NCI-H774 (cell line): ENCODE data around the gene PDPR.
"Not testable (repeated sequence)": the region's sequence is repeated elsewhere in the genome, so short reads cannot be mapped to it uniquely, and the experiment has no call there.

Experiments used
- DNase-seq: peaks from one replicate; lab custom pipeline; 2025; lab: John Stamatoyannopoulos, UW

The PDPR gene

DNA sequence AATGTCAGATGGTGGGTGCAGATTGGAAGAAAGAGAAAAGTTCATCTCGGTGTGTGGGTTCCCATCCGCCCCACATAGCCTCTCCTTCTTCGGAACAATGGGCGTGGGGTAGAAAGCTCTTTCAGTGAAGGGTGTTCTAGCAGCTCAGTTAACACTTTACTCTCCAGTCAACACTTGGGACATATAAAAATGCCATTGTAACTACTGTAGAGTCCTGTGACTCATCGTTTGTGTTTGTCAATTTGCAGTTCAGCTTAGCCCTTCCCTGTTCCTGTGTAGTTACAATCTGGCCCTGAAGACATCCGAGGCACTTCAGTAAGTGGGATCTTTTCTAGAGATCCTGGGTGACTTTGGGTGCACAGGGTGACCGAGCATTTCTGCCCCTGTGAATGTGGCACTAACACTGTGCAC, 47.9 kb downstream of the PDPR start:
- DNase-seq, result no peak

DNA sequence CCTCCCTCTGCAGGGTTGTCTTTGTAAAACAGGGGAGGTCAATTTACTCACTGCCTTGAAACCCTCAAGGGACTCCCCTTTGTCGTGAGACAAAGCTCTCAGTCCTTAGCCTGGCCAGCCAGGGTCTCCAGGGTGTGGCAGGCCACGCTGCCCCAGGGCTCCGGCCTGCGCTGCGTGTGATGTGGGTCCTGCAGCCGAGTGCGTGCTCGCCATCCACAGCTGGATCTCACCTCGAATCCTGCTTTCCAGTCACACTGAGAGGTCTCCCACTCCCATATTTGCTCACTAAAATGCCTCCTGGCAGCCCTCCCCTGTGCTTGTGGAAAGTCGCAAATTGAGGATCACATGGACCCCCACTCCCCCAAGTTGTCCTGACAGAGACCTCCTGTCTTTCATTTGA, 49.5 kb downstream of the PDPR start:
- DNase-seq, result no peak

DNA sequence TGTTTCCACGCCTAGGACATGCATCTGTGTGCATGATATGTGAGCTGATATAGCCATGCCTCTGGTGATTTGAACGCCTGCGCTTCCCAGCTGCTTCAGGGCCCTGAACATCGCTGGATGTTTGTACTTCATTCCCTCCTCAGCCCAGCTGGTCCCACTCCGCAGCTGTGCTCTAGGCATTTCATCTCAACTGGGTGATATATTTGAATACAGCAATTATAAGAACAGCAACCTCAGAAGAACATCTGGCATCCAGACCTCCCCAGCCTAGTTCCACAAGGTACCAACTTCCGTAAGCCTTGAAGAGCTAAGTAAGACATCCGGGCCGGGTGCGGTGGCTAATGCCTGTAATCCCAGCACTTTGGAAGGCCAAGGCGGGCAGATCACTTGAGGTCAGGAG, 52.6 kb downstream of the PDPR start:
- not testable (repeated sequence) for DNase-seq

GRCh38 chr16:70173212-70173837, 59.2 kb downstream of the PDPR start, which contains the start of gene CLEC18C:
Gene CLEC18C (plus strand): TSS chr16:70173787. CDS start chr16:70174279, 492 bp downstream.
- not testable (repeated sequence) for DNase-seq

DNA sequence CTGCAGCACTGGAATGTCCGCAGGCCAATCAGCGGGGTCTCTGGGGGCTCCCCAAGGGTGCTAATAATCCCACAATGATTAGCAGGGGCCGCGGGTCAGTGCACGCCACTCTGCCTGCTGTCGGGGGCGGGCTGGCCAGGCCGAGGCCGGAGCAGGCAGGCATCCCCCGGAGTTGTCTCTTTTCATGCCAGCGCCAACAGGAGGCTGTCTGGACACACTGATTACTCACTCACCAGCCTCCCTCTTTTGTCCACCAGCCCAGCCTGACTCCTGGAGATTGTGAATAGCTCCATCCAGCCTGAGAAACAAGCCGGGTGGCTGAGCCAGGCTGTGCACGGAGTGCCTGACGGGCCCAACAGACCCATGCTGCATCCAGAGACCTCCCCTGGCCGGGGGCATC, 59.8 kb downstream of the PDPR start:
- not testable (repeated sequence) for DNase-seq

- DNase-seq, result not testable (repeated sequence)
Observed at GRCh38 chr16:70174387-70174932, 60.3 kb downstream of the PDPR start.

- not testable (repeated sequence) for DNase-seq
Observed at GRCh38 chr16:70187858-70188607, 73.9 kb downstream of the PDPR start.

GRCh38 chr16:70188608-70188915, 74.4 kb downstream of the PDPR start:
- DNase-seq, result not testable (repeated sequence)

- DNase-seq, result not testable (repeated sequence)
Observed at GRCh38 chr16:70190574-70190973, 76.4 kb downstream of the PDPR start.

GRCh38 chr16:70196683-70197300, 82.7 kb downstream of the PDPR start:
- not testable (repeated sequence) for DNase-seq

GRCh38 chr16:70197611-70198010, 83.5 kb downstream of the PDPR start:
- not testable (repeated sequence) for DNase-seq

DNA sequence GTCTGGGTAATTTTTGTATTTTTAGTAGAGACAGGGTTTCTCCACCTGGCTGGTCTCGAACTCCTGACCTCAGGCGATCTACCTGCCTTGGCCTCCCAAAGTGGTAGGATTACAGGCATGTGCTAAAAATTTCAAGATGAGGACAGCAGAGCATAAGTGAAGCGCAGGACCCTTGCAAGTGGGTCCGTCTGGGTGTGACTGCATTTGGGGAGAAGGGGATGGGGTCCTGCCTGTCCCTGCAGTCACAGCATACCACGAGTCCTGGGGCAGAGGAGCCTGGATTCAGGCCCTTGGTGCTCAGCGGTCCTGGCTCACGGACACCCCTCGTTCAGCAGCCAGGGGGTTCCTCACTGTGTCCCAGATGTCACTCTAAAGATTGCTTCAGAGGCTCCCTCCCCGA, 84.1 kb downstream of the PDPR start:
- DNase-seq, result not testable (repeated sequence)

DNA sequence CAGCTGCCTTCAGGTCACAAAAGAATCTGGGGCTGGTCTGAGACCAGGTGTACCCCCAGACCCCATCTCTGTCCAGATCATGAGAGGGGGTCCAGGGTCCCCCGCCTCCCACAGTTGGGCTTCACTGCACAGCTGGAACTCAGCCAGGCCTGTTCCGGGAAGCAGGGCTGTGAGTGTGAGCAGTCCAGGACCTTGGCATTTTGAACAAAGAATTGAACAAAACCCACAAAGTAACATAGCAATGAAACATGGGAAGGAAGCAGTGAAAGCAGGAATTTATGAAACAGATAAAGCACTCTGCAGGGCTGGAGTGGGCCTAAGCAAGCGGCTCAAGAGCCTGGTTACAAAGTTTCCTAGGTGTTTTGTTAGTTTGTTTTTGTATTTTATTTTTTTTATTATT, 84.5 kb downstream of the PDPR start:
- DNase-seq, result not testable (repeated sequence)

DNA sequence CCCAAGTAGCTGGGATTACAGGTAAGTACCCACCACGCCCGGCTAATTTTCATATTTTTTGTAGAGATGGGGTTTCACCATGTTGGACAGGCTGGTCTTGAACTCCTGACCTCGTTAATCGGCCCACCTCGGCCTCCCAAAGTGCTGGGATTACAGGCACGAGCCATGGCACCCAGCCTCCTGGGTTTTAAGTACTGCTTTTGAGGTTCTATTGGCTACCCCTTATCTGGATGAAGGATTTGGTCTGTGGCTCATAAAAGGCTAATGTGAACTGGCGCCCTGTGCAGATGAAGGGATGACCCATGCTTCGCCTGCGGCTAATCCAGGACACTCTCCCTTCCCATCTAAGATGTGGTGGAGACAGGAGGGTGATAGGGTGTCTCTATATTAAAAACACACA, 85.0 kb downstream of the PDPR start:
- DNase-seq, result not testable (repeated sequence)

DNA sequence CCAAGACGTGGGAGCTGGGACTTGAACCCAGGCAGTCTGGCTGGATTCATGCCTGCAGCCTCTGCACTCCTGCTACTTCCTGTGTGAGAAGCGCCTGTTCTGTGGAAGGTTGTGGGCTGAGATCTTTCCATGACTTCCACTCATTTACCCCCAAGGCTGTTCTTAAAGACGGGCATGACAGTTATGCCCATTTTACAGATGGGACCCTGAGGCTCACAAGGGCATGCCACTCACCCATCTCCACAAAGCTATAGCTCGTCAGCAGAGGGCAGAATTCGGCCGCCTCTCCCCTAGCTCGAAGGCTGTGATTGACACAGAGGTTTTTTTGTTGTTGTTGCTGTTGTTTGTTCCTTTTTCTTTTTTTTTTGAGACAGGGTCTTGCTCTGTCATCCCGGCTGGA, 85.9 kb downstream of the PDPR start:
- DNase-seq, result not testable (repeated sequence)

GRCh38 chr16:70203508-70203907, 89.4 kb downstream of the PDPR start:
- not testable (repeated sequence) for DNase-seq

GRCh38 chr16:70204010-70204409, 89.9 kb downstream of the PDPR start:
- DNase-seq, result not testable (repeated sequence)

DNA sequence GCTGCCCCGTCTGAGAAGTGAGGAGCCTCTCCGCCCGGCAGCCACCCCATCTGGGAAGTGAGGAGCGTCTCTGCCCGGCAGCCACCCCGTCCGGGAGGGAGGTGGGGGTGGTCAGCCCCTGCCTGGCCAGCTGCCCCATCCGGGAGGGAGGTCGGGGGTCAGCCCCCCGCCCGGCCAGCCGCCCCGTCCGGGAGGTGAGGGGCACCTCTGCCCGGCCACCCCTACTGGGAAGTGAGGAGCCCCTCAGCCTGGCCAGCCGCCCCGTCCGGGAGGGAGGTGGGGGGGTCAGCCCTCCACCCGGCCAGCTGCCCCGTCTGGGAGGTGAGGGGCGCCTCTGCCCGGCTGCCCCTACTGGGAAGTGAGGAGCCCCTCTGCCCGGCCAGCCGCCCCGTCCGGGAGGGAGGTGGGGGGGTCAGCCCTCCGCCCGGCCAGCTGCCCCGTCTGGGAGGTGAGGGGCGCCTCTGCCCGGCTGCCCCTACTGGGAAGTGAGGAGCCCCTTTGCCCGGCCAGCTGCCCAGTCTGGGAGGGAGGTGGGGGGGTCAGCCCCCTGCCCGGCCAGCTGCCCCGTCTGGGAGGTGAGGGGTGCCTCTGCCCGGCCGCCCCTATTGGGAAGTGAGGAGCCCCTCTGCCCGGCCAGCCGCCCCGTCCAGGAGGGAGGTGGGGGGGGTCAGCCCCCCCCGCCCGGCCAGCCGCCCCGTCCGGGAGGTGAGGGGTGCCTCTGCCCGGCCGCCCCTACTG, 90.7 kb downstream of the PDPR start:
- DNase-seq, result not testable (repeated sequence)

GRCh38 chr16:70206382-70206781, 92.2 kb downstream of the PDPR start:
- DNase-seq, result not testable (repeated sequence)
